HG03135 (cell line): ENCODE measurements around the gene TSPAN4.

Source experiments
- ATAC-seq: cut with Tn5 transposase; IDR thresholded peaks from one replicate; pipeline ENCODE4 v1.9.1; 2021; ENCODE audit warnings: mild to moderate bottlenecking, moderate library complexity; ENCODE audit not compliant: unreplicated experiment

TSPAN4 gene

DNA sequence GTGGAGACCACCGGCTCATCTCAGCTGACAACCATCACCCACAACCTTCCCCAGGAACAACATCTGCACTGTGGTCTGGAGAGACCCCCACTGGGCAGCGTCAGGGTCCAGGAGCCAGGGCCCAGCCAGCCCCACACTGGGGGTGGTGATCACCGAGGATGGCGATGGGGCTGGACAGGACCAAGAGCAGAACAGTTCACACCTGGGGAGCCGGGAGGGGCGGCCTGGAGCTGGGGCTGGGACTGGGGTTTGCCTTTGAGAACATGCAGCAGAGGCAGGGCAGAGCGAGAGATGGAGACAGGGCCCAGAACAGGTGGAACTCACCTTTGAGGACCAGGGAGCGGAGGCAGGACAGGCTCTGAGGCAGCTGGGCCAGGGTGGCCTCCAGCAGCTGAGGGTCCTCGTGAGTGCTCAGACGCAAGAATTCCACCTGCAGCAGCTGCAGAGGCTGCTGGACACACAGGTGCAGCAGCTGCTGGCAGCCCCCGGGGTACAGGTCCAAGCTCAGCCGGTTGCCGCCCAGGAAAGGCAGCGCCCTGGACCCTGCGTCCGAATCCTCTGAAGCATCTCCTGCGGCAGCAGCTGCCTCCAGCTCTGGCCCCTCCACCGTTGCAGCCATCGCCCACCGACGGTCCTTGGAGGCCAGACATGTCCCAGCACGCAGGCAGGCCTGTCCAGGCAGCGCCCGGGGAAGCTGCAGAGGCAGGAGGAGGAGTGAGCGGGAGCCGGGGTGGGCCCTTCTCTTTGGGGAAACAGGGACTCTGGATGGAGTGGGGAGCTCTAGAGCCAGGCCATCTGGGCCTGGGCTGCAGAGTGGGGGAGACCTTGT, 38.7 kb upstream of the TSPAN4 start:
- ATAC-seq, result no peak

DNA sequence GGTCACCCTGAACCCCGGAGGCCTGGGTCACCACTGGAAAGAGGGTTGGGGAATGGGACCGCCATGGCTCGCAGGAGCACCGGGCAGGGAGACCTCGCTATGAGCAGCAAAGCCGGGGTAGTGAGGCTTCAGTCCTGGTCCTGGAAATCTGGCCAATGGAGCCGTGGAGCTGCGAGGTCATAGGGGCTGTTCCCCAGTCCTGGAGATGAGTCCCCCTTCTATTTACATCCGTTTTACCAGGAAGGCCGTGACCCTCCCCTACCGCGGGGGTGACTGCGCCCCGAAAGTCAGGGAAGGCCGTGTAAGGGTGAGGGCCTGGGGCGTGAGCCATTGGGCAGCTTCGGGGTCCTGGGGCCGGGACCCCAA, 38.1 kb upstream of the TSPAN4 start:
- ATAC-seq, result no peak

DNA sequence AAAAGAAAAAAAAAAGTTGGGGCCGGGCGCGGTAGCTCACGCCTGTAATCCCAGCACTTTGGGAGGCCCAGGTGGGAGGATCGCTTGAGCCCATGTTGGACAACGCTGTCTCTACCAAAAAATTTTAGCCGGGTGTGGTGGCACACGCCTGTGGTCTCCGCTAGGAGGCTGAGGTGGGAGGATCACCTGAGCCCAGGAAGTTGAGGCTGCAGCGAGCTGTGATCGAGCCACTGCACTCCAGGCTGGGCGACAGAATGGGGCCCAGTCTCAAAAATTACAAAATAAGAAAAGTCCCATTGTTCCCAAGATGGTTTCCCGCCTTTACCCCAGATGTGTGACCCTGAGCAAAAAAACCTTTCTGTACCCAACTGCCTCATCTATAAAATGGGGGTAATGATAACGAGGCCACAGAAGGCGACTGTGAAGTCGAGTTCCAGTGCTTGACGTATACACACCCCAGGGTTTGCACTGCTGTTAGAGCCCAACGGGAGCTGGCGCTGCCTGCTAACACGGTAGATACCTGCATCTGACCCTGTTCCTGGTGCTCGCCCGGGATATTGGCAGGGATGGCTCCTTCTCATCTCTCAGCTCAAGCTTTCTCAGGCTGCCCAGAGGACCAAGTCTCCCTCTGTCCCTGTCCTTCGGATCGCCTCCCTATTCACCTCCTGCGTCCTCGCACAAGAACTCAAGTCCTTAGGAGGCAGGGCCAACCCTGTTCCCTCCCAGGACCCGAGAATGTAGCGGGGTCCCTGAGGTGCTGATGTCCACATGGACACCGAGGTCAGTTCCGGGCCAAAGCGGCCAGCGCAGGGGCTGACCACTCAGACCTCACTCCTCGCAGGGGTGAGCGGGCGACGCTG, 34.0 kb upstream of the TSPAN4 start:
- peak; percentile 0 for ATAC-seq

DNA sequence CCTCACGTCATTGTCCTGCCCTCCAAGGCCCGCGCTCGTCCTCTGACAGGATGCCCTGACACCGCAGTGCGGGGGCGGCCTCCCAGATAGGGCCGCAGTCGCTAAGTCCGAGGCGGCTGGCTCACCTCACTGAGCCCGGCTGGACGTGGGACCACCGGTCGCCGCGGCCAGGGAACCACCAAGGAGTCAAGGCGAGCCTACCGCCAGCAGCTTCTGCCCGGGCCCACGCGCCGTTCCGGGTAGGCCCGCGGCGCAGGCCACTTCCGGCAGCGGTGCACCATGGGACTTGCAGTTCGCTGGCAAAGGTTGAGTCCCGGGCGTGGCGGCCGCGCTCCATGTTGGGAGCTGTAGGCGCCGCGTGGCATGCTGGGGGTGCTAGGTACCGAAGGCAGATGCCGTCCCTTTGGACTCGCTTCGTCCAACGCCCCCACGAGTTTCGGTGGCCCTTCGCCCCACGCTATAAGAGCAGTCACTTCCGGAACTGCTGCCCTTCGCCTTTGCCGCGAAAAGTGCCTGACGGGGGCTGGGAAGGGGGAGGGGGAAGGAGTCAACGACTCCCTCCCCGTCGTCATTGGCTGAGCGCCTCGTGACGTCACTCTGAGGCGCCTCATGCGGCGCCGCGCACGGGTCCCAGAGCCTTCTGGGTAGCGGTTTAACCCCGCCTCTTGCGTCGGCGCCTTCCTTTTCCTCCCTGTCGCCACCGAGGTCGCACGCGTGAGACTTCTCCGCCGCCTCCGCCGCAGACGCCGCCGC, 33.2 kb upstream of the TSPAN4 start, which contains the start of gene RPLP2:
Gene RPLP2 (plus strand): TSS at position 681 of the 753 bp plus-strand sequence. CDS start 268 bp downstream, outside the sequence.
- ATAC-seq, result peak; percentile 62

DNA sequence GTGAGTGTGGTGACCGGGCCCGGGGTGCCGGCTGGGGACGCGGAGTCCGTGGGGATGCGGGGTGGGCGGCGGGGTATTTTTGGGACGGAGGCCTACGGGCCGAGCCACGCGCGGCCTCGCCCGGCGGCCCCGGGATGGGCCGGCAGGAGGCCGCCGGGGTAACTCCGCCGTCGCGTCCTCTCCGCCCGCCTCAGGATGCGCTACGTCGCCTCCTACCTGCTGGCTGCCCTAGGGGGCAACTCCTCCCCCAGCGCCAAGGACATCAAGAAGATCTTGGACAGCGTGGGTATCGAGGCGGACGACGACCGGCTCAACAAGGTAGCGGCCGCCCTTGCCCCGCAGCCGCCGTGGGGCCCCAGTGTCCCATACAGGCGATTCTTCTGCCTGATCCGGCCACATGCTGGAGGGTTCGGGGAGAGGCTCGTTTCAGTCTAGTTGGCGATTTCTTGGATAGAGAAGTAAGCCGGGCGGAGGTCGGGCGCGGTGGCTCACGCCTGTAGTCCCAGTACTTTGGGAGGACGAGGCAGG, 32.5 kb upstream of the TSPAN4 start:
- peak; percentile 5 for ATAC-seq

DNA sequence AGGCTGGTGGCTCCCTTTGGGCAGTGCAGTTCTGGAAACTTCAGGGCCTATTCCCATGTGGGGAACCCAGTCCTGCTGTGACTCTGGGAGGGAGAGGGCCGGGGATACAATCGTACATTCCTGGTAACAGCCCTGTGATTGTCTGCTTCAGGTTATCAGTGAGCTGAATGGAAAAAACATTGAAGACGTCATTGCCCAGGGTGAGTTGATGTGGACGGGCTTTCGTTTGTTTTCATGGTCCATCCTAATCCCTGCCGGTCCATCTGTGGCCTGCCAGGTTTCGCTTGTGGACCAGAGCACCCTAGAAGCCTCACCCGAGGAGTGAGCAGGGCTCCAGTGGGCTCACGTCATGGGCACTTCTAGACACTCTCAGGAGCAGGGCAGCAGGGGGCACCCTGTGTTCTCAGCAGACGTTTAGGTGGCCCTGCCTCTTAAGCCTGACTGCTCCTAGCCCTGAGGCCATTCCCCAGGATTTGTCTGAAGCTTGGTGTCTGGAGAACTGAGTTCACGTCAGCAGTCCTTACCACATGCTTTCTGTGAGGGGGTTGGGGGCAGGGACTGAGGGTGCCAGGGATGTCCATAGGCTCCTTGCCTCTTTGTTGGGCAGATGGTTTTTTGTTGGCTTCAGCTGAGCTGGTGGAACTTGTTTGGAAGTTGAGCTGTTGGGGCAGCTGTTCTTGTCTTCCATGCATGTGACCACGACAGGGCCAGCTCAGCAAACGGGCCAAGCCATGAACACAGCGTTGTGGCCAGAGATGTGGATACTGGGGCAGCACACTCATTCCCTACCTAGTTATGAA, 31.0 kb upstream of the TSPAN4 start:
- no peak for ATAC-seq

DNA sequence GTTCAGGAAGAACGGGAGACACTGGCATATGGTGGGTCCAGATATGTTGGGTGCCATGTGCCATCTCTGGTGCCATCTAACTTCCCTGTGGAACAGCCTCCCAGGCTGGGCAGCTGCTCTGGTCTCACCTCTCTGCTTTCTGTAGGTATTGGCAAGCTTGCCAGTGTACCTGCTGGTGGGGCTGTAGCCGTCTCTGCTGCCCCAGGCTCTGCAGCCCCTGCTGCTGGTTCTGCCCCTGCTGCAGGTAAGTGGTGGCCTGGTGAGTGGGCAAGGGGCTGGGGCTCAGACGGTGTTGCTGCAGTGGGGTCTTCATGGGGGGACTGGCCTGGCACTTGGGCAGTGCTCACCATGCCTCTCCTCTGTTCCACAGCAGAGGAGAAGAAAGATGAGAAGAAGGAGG, 30.3 kb upstream of the TSPAN4 start:
- ATAC-seq, result no peak

DNA sequence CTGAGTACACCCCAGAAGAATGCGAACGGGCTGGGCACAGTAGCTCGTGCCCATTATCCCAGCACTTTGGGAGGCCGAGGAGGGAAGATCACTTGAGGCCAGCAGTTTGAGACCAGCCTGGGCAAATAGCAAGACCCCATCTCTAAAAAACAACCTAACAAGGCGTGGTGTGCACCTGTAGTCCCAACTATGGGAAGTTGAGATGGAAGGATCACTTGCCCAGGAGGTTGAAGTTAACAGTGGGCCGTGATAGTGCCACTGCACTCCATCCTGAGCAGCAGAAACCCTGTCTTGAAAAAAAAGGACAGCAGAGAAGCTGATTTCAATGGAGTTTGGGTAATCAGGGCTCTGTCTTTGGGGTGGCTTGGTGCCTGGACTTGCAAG, 29.6 kb upstream of the TSPAN4 start:
- no peak for ATAC-seq

DNA sequence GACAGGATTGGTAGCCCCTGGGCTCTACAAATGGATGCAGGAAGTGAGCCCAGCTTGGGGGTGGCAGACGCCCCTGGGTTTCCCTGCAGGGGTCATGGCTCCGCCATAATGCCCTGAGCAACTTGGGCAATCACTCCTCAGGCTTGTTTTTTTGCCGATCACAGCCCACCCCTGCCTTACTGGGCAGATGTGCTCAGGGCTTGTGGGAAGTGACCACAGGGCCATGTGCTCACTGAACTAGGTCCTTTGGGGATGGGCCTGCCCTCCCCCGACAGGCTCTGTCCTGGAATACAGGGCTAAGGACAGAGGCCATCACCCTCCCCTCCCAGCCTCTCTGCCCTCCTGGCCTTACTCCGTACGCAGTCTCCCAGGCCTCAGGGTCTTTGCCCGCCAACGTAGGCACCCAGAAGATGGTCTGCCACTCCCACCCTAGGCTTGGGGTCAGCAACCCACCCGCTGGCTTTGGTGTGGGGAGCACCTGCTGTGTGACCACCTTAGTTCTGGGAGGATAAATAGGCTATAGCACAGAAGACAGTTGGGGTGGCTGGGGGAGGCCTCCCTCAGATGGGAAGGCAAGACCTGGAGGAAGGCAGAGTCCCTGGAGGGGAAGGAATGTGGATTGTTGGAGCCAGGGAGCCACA, 29.1 kb upstream of the TSPAN4 start:
- ATAC-seq, result no peak

DNA sequence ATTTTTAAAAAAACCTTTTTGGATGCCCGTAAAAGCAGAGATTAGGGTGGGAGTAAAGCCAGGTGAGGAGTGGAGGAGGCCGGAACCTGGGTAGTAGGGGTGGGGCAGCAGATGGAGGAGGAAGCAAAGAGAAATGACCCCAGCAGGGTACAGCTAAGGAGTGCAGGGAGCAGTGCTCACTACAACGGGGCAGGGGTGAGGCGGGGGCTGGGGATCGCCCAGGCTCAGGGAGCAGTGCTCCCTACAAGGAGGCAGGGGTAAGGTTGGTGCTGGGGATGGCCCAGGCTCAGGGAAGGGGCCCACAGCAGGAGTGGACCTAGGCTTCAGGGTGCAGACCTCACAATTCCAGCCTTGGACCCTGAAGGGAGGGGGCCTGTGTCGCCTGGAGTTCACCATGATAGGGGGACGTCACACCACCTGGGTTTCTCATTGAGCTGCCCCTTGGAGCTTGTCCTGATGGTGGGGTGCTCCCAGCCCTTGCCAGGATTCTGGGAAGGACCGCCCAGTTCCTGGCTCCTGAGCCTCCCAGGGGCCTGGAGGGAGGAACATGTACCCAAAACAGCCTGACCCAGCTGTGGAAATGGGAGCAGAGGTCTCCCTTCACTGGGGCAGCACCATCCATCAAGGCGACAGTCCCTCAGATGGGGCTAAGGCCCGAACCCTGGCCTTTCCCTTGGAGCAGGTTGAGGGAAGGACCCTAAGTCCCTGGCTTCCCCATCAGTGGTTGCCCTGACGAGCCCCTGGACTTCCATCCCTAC, 26.8 kb upstream of the TSPAN4 start:
- no peak for ATAC-seq

DNA sequence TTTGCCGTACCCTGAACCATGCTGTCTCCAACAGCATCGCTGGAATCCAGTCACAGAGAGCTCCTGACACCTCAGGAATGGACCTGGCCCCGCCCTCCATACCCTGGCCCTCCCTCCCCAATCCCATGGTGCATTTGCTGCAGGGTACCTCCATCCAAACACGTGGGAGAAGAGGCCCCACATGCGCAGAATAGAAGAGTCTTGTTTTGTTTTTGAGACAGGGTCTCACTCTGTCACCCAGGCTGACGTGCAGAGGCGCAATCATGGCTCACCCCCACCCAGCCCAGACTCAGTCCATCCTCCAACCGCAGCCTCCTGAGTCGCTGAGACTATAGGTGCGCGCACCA, 26.2 kb upstream of the TSPAN4 start:
- no peak for ATAC-seq

DNA sequence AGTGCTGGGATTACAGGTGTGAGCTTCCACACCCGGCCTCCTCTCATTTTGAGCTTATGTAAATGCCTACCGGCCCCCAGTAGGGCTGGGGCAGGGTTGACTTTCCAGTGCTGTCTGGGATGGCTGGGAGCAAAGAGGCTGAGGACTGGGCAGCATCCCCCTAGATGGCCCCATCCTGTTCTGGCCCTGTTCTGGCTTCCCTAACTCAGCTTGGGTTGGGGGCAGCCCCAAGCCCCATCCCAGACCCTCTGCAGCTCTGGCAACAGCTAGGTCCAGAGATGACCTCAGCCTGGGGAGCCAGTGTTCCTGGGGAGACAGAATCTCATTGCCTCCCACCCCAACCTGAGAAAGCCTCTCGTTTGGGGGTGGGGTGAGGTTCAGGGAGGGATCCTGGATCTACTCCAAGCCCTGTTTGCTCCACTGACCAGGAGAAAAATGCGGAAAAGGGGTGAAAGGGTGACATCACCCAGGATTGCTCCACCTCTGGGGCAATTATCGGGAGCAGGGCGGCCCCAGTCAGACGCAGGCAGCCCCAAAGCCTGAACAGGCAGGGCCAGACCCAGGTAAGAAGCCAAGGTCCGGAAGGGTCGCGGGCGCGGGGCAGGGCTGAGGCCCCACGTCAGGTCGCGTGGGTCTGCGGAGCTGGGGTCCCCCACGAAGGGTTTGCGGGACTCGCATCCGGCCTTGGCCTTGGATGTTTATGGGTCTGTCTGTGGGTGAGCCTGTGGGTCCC, 24.1 kb upstream of the TSPAN4 start, which contains the start of gene PNPLA2:
Gene PNPLA2 (plus strand): TSS at position 519 of the 733 bp plus-strand sequence. CDS start 805 bp downstream, outside the sequence.
- peak; percentile 2 for ATAC-seq

DNA sequence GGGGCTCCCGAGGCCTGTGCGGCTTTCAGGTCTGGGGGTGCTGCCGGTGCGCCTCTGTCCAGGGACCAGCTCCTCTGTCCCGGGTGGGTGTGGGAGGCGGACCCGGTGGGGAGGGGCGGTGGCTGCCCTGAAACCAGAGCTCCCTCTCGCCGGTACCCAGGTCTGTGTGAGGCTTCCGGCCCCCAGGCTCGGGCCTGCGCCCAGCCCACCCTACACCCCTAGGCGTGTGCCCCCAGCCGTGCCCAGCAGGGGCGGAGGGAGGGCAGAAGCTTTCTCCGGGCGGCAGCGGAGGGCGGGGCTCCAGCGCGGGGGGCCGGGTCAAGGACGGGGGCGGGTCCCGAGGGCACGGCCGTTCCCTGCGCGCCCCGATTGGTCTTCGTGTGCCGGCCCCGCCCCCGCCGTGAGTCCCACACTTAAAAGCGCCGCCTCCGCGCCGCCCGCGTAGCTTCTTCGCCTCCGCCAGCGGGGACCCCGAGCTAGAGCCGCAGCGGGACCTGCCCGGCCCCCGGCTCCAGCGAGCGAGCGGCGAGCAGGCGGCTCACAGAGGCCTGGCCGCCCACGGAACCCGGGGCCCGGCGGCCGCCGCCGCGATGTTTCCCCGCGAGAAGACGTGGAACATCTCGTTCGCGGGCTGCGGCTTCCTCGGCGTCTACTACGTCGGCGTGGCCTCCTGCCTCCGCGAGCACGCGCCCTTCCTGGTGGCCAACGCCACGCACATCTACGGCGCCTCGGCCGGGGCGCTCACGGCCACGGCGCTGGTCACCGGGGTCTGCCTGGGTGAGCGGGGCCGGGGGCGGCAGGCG, 23.3 kb upstream of the TSPAN4 start:
- peak; percentile 63 for ATAC-seq

DNA sequence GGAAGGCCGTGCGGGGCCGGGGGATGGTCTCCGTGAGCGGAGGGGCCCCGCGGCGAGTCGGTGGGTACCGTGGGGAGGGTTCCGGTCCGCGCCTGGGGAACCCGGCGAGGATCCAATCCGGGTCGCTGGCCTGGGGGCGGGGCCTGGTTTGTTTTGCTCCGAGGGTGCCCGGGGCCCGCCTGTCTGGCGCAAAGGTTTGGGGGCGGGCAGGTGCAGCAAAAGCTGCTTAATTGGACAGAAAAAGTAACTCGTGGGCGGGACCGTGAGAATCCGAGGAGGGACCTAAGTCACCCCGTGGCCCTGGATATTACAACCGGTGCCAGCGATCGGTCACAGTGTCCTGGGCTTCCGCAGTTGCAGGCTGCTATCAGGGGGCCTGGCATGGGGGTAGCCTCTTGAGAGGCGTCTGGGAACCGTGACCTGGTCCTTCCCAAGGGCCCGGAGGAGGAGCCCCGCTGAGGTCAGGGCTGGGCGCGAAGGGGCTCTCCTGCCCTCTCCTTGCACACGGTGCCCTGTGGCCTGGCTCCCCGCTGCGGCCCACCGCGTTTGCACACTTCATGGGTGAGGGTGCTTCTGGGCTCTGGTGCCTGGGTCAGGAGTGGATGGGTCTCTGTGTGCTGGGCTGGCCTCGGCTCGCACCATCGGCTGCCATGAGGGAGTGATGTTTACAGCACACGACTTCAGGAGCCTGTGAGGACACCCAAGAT, 22.6 kb upstream of the TSPAN4 start:
- ATAC-seq, result peak; percentile 56

DNA sequence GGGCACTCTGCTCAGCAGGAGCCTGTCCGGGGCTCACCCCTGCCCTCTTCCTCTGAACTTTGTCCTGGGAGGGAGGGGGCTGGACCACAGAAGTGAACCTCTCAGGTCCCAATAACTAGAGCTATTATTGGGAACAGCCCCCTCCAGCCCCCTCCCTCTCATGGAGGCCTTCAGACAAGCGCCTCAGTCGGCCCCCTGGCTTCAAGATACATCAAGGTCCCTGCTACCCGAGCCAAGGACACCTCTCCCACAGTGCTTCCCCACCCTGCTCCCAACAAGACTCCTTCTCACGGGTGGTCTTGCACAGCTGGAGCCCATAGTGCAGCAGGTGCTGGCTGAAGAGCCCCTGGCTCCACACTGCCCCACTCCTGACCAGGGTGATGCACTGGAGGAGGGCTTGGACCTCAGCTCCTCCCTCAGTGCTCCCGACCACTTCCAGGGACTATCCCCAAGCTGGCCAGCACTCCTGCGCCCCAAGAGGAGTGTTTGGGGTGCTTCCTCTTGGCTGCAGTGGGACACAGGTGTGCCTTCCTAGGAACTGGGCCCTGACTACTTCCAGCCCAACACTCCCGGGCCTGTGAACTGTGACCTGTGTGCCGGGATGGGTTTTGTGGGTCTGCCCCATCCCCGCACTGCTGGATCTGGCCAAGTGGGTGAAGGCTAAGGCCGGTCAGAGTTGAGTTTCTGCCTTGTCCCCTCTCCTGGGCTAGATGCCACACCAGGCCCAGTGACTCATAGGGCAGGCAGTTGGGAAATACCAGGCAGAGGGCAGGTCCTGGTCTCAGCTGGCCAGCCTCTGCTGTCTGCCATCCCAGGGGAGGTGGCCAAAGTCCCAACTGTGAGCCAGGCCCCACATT, 21.8 kb upstream of the TSPAN4 start:
- no peak for ATAC-seq
